Activated naive CD4-positive, alpha-beta T cell treated with anti-CD3 and anti-CD28 coated beads, Interleukin-2, amount 50 U/mL, for 24 hours (primary cell): ENCODE results near the gene PBX3.

ENCODE experiments used
- H3K27ac Mint-ChIP-seq: one replicate; pipeline ENCODE4 v1.8.0; 2021; ENCODE audit warnings: mild to moderate bottlenecking, mixed read lengths
- H3K27me3 Mint-ChIP-seq: one replicate; pipeline ENCODE4 v1.8.0; 2021; ENCODE audit warnings: mixed read lengths
- H3K36me3 Mint-ChIP-seq: one replicate; pipeline ENCODE4 v1.8.0; 2021; ENCODE audit warnings: mixed read lengths
- H3K4me1 Mint-ChIP-seq: one replicate; pipeline ENCODE4 v1.8.0; 2021; ENCODE audit warnings: mixed read lengths
- H3K4me3 Mint-ChIP-seq: one replicate; pipeline ENCODE4 v1.8.0; 2021; ENCODE audit warnings: mild to moderate bottlenecking, mixed read lengths
- H3K9me3 Mint-ChIP-seq: one replicate; pipeline ENCODE4 v1.8.0; 2021; ENCODE audit warnings: mixed read lengths

The PBX3 gene

GRCh38 chr9:125885405-125886034 lies 138.3 kb downstream of the PBX3 start:
- H3K27ac Mint-ChIP-seq: no peak overlapping the region
- peaks cover 18% of the 10 kb centered on the region for H3K27me3 Mint-ChIP-seq
- H3K36me3 Mint-ChIP-seq: peaks cover 2% of the 10 kb centered on the region
- no peak overlapping the region for H3K4me3 Mint-ChIP-seq
- H3K9me3 Mint-ChIP-seq: no peaks in the 10 kb centered on the region
- H3K4me1 Mint-ChIP-seq: peaks cover 6% of the 10 kb centered on the region

- no peaks in the 10 kb centered on the region for H3K9me3 Mint-ChIP-seq
Observed at GRCh38 chr9:125886365-125886764, 139.2 kb downstream of the PBX3 start.

GRCh38 chr9:125887172-125887571 lies 140.0 kb downstream of the PBX3 start:
- H3K9me3 Mint-ChIP-seq: no peaks in the 10 kb centered on the region
- peaks cover 6% of the 10 kb centered on the region for H3K4me1 Mint-ChIP-seq
- no peak overlapping the region for H3K27ac Mint-ChIP-seq
- no peak overlapping the region for H3K4me3 Mint-ChIP-seq
- no peaks in the 10 kb centered on the region for H3K36me3 Mint-ChIP-seq
- peaks cover 18% of the 10 kb centered on the region for H3K27me3 Mint-ChIP-seq

More at GRCh38 chr9:125886365-125886764, 139.2 kb downstream of the PBX3 start:
- H3K4me1 Mint-ChIP-seq: peaks cover 6% of the 10 kb centered on the region
- H3K36me3 Mint-ChIP-seq: no peaks in the 10 kb centered on the region
- H3K27ac Mint-ChIP-seq: no peak overlapping the region
- peaks cover 18% of the 10 kb centered on the region for H3K27me3 Mint-ChIP-seq
- H3K4me3 Mint-ChIP-seq: no peak overlapping the region

DNA sequence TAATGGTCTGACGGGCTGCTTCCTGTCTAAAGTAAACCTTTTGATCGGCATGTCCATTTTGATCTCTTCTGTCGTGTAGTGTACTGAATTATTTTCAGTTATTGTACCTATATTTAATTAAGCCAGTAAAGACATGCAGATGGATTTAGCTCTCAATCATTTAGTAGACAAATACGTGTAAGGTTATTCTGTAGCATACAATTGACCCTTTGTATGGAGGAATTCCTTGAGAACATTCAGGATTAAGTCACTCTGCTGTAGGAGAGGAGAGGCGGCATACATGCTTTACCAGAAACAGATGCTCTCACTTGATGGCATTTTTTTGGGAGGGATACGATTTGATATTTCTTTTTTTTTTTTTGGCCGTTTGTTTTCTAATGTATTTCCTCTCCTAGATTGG lies 141.0 kb downstream of the PBX3 start:
- H3K4me1 Mint-ChIP-seq: peaks cover 6% of the 10 kb centered on the region
- no peak overlapping the region for H3K4me3 Mint-ChIP-seq
- no peaks in the 10 kb centered on the region for H3K36me3 Mint-ChIP-seq
- no peaks in the 10 kb centered on the region for H3K9me3 Mint-ChIP-seq
- H3K27me3 Mint-ChIP-seq: peaks cover 18% of the 10 kb centered on the region
- H3K27ac Mint-ChIP-seq: no peak overlapping the region

DNA sequence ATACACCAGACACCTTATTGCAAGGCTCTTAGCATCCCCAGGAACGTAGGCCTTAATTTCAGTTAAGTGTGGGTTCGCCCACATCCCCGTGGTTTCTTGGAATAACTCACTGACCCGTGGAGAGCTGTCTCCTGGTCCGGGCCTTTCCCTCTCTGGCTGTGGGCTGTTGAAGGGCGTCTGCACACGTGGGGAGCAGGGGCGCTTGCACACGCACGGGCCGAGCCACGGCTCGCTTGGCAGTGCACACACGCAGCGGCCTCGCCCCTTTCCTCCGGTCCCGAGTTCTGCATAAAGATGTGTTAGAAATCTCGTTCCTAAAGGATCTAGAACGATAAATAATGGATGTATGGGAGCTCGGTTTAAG lies 141.9 kb downstream of the PBX3 start:
- H3K9me3 Mint-ChIP-seq: no peaks in the 10 kb centered on the region
- H3K27me3 Mint-ChIP-seq: peaks cover 18% of the 10 kb centered on the region
- no peak overlapping the region for H3K27ac Mint-ChIP-seq
- peak overlapping the region; percentile 90 for H3K4me3 Mint-ChIP-seq
- peaks cover 6% of the 10 kb centered on the region for H3K4me1 Mint-ChIP-seq
- H3K36me3 Mint-ChIP-seq: no peaks in the 10 kb centered on the region

GRCh38 chr9:125889476-125890419 lies 142.6 kb downstream of the PBX3 start:
- Mint-ChIP-seq H3K4me1 (peaks cover 6% of the 10 kb centered on the region), H3K27me3 (peaks cover 18% of the 10 kb centered on the region), H3K27ac (no peak overlapping the region), H3K9me3 (no peaks in the 10 kb centered on the region), H3K4me3 (peak overlapping the region; percentile 90), H3K36me3 (no peaks in the 10 kb centered on the region)

DNA sequence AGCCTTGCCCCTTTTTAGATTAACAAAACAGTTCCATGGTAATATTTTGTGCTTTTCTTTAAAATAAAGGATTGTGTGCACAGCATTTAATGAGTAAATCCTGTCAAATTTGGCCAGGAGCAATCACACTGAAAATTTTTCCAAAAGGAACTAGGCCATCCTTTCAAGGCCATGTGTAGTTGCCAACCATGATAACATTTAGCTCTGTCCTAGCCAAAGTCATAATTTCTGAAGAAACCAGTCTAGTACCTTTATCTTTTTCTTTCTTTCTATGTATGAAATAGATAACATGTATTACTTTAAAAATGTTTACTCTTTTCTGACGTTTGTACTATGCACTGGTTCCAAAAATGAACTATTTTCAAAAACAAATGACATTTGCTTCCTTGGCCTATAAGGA lies 143.7 kb downstream of the PBX3 start:
- Mint-ChIP-seq H3K4me3 (no peak overlapping the region), H3K4me1 (peaks cover 6% of the 10 kb centered on the region), H3K36me3 (no peaks in the 10 kb centered on the region), H3K27ac (no peak overlapping the region), H3K27me3 (peaks cover 18% of the 10 kb centered on the region), H3K9me3 (no peaks in the 10 kb centered on the region)

DNA sequence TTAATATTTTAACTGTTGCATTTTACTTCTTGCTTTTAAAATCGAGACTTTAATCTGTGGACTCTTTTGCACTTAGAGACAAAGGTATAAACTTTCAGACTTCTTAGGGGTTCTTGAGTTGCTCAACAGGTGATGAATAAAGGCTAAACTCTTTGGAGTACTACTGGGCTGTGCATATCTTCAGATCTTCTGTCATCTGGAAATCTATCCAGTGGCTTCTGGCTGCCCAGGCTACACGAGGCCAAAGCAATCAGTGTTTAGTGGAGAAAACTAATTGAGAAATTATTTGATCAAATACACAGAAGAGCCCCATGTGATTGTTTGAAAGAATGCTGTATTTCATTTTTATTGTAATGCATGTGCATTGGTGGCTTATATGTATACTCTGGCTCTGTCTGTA lies 146.1 kb downstream of the PBX3 start:
- peaks cover 6% of the 10 kb centered on the region for H3K4me1 Mint-ChIP-seq
- H3K9me3 Mint-ChIP-seq: no peaks in the 10 kb centered on the region
- no peak overlapping the region for H3K4me3 Mint-ChIP-seq
- no peak overlapping the region for H3K27ac Mint-ChIP-seq
- H3K27me3 Mint-ChIP-seq: peaks cover 12% of the 10 kb centered on the region
- no peaks in the 10 kb centered on the region for H3K36me3 Mint-ChIP-seq

GRCh38 chr9:125894566-125894965 lies 147.4 kb downstream of the PBX3 start:
- Mint-ChIP-seq H3K9me3 (no peaks in the 10 kb centered on the region), H3K27ac (no peak overlapping the region), H3K4me3 (no peak overlapping the region), H3K36me3 (no peaks in the 10 kb centered on the region), H3K27me3 (peaks cover 2% of the 10 kb centered on the region), H3K4me1 (no peaks in the 10 kb centered on the region)

DNA sequence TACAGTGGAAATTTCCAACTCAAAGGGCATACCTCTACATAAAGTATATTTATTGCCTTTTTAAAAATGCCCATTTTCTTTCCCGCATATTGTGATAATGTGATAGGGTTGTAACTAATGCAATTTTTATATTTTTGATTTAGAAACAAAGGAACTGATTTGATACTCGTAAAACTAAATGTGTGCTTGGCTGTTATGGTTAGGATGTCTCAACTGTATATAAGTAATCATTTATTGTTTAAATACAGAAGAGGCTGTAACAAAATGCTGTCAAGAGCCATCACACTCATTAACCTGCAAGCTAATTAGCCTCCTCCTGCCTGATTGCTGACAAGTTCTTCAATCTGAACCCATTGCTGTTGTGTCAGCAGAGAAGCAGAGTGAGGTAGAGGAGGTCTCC lies 149.2 kb downstream of the PBX3 start:
- Mint-ChIP-seq H3K36me3 (no peaks in the 10 kb centered on the region), H3K4me1 (no peaks in the 10 kb centered on the region), H3K9me3 (no peaks in the 10 kb centered on the region), H3K4me3 (no peak overlapping the region), H3K27ac (no peak overlapping the region), H3K27me3 (no peaks in the 10 kb centered on the region)

GRCh38 chr9:125896964-125897363 lies 149.8 kb downstream of the PBX3 start:
- H3K4me3 Mint-ChIP-seq: no peak overlapping the region
- H3K27me3 Mint-ChIP-seq: no peaks in the 10 kb centered on the region
- H3K36me3 Mint-ChIP-seq: no peaks in the 10 kb centered on the region
- H3K4me1 Mint-ChIP-seq: no peaks in the 10 kb centered on the region
- no peaks in the 10 kb centered on the region for H3K9me3 Mint-ChIP-seq
- H3K27ac Mint-ChIP-seq: no peak overlapping the region

- H3K9me3 Mint-ChIP-seq: no peaks in the 10 kb centered on the region
- no peaks in the 10 kb centered on the region for H3K27me3 Mint-ChIP-seq
- no peaks in the 10 kb centered on the region for H3K4me1 Mint-ChIP-seq
- no peak overlapping the region for H3K27ac Mint-ChIP-seq
- H3K36me3 Mint-ChIP-seq: no peaks in the 10 kb centered on the region
- H3K4me3 Mint-ChIP-seq: no peak overlapping the region
Observed at GRCh38 chr9:125897481-125897880, 150.3 kb downstream of the PBX3 start.

DNA sequence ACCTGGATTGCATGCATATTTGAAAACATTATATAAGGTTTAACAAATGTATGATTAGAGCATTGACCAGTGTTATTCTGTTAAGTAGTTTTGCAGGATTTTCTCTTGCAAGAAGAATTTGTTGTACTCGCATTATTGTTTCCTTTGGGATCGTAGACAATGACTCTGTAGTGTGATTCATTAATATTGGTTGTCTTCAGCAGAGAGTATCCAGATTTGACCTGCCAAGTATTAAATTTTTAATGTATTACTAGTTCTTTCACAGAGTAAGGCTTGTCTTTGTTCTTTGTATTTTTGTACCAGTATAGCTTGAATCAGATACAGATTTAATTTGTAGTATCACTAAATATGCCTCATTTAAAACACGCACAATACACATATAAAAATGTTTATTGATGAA lies 155.0 kb downstream of the PBX3 start:
- H3K4me1 Mint-ChIP-seq: no peaks in the 10 kb centered on the region
- H3K27me3 Mint-ChIP-seq: peaks cover 1% of the 10 kb centered on the region
- H3K4me3 Mint-ChIP-seq: no peak overlapping the region
- no peak overlapping the region for H3K27ac Mint-ChIP-seq
- no peaks in the 10 kb centered on the region for H3K36me3 Mint-ChIP-seq
- H3K9me3 Mint-ChIP-seq: no peaks in the 10 kb centered on the region

DNA sequence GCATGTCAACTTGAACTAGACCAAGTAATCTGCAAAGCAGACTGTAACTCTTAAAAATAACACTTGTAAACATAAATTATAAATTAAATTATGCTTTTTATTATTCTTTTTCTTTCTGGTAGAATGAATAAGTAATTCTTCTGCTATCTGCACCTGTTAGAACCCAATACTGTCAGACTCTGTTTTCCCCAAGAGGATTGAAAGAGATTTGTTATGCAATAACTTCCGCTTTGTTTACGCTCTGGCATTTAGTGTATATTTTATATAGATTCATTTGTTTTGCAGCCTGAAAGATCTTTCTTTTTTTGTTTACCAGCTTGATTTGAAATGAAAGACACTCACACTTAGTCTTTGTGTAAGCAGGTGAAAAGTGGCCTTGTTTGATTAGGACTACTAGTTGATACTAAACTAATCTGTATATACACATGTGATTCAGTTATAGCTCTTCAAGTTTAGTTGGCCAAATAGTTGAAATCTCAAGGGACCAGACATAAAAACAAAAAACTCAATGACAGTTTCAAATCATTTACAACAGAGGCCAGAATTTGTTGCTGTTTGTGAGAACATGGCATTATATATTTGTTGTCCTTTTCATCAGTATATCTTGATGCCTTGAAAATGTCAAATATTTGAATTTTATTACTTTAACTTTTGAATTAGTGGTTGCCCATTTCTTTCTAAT lies 155.8 kb downstream of the PBX3 start:
- H3K27me3 Mint-ChIP-seq: peaks cover 1% of the 10 kb centered on the region
- H3K9me3 Mint-ChIP-seq: no peaks in the 10 kb centered on the region
- H3K27ac Mint-ChIP-seq: no peak overlapping the region
- H3K36me3 Mint-ChIP-seq: no peaks in the 10 kb centered on the region
- no peaks in the 10 kb centered on the region for H3K4me1 Mint-ChIP-seq
- H3K4me3 Mint-ChIP-seq: no peak overlapping the region

GRCh38 chr9:125904155-125904851 lies 157.1 kb downstream of the PBX3 start:
- Mint-ChIP-seq H3K27me3 (peaks cover 1% of the 10 kb centered on the region), H3K4me1 (no peaks in the 10 kb centered on the region), H3K36me3 (no peaks in the 10 kb centered on the region), H3K9me3 (no peaks in the 10 kb centered on the region), H3K4me3 (no peak overlapping the region), H3K27ac (no peak overlapping the region)
